Hypothalamus (tissue), 51 donors: ENCODE data around the gene ALCAM.

Experiments
- DNase-seq, 51 donors: peaks; one replicate each; lab custom pipeline; 2025; lab: John Stamatoyannopoulos, UW

Gene ALCAM

DNA sequence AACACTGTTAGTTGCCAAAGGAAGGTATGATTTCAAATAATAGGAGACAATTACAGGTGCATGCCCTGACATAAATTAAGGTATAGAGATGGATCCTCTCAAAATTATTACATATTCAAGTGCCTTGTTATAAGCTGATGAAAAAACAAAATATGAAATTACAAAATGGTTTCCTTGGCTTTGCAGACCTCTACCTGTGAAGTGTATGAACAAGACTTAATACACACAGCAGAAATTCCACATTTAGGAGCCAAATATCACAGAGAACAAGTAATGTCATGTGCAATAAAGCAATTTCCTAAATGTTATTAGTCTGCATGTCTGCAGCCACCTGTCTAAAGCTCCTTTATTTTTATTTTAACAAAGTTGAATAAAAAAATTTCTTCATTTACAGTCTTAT, 151.5 kb downstream of the ALCAM start:
- DNase-seq: no peak

GRCh38 chr3:105518806-105519418, 152.2 kb downstream of the ALCAM start:
- peak in 7 of 51 donors; percentile 4 to 82 (median 28) for DNase-seq

- DNase-seq: no peak
Observed at GRCh38 chr3:105521770-105522169, 155.1 kb downstream of the ALCAM start.

DNA sequence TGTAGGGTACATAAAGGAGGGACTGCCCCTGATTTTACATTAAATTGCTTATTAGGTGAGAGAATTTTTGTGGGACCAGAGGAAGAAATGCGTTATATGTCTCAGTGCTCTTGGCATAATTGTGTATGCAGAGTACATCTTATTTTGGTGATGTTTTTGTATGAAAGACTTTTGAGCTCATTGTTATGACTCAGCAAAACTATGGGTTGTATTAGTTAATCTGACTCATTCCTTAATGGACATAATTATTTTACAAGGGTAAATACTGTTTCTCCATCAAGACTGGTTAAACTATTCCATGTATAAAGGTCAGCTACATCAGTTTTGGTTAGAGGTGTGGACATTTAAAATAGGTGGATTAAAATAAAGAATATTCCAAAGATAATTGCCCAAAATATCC, 156.8 kb downstream of the ALCAM start:
- DNase-seq: no peak

- no peak for DNase-seq
Observed at GRCh38 chr3:105525531-105525930, 158.8 kb downstream of the ALCAM start.

GRCh38 chr3:105526360-105527111, 159.8 kb downstream of the ALCAM start:
- DNase-seq: peak in 12 of 51 donors; percentile 10 to 86 (median 26)

GRCh38 chr3:105527535-105527934, 160.8 kb downstream of the ALCAM start:
- no peak for DNase-seq

GRCh38 chr3:105527949-105528348, 161.2 kb downstream of the ALCAM start:
- DNase-seq: peak in 1 of 51 donors; percentile 26

- DNase-seq: no peak
Observed at GRCh38 chr3:105528955-105529354, 162.2 kb downstream of the ALCAM start.

DNA sequence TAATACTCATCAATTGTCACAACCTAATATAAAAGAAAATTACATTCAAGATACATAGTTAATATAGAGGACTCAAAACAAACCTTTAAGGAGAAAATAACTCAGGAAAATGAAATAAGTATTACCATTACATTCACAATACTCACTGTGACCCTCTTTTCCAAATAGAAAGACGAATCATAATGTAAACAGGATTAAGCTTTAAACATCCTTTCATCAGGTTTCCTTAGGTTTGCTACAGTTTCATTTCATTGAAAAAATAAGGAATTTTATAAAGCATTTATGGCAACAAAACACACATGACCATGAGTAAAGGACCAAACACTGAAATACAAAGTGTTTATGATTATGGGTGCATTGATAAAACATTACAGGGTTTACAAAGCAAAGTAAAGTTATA, 162.7 kb downstream of the ALCAM start:
- no peak for DNase-seq

- no peak for DNase-seq
Observed at GRCh38 chr3:105532251-105532650, 165.5 kb downstream of the ALCAM start.

- DNase-seq: no peak
Observed at GRCh38 chr3:105533960-105534359, 167.3 kb downstream of the ALCAM start.

DNA sequence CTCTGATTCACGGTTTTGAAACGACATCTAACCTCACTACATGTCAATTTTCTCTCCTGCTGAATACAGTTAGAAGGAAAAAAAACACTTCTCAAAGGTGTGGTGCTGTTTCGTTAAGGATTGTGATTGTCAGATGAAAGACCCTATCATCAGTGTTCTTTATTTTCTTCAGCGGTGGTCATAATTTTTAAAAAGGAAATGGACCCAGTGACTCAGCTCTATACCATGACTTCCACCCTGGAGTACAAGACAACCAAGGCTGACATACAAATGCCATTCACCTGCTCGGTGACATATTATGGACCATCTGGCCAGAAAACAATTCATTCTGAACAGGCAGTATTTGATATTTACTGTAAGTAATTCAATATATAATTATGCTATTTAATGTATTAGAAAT, 167.8 kb downstream of the ALCAM start:
- no peak for DNase-seq

DNA sequence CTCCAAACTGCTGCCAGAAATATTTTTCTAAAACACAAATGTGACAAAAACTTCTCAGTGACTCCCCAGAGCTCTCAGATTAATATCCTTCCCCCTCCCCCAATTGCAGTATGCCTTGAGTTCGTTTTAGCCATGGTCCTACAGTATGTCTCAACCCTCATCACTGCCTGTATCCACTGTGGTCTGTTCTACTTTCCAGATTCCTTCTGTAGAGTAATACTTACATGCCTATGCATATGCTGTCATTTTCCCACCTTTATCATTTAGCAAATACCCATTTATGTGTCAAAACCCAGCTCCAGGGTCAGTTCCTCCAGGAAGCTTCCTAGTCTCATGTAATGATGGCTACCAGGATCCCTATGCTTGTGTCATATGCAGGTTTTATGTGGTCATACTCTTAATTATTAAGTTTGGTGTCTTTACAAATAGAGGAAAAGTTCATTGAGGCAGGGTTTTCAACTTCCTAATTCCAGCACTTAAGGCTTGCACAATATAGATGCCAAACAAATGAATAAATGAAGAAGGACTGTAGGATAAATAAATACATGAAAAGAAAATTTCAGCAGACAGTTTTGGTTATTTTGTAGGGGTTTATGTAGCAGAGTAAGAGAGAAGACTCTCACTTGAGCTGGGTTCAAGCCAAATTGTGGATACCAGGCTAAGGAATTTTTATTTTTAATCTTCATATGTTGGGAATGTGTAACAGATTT, 170.8 kb downstream of the ALCAM start:
- no peak for DNase-seq

GRCh38 chr3:105538483-105538882, 171.8 kb downstream of the ALCAM start:
- DNase-seq: no peak

DNA sequence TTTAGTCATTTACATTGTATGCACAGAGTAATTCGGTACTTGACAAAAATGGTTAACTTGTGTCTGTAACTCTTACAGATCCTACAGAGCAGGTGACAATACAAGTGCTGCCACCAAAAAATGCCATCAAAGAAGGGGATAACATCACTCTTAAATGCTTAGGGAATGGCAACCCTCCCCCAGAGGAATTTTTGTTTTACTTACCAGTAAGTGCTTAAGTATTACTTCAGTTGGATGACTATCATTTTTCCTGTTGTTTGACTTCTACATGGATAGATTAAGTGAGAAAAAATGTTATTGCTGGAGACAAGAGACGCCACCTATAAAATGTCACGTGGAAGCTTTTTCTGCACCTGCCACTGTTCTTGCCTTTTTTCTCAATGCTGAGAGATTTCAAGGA, 173.2 kb downstream of the ALCAM start:
- DNase-seq: no peak

- no peak for DNase-seq
Observed at GRCh38 chr3:105542282-105543019, 175.7 kb downstream of the ALCAM start.

DNA sequence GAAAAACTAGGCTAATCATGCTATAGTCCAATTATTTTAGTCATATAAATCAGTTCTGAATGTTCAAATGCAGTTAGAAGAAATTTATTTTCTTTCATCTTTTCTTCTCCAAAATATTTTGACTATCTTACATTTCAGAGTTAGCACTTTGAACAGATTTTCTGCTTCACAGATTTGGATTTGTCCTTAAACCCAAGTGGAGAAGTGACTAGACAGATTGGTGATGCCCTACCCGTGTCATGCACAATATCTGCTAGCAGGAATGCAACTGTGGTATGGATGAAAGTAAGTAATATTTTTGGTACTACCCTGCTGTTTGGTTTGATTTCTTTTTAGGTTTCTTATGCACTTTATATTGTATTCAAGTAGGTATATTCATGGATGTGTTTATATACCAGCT, 178.3 kb downstream of the ALCAM start:
- DNase-seq: no peak

- no peak for DNase-seq
Observed at GRCh38 chr3:105553851-105554250, 187.1 kb downstream of the ALCAM start.

DNA sequence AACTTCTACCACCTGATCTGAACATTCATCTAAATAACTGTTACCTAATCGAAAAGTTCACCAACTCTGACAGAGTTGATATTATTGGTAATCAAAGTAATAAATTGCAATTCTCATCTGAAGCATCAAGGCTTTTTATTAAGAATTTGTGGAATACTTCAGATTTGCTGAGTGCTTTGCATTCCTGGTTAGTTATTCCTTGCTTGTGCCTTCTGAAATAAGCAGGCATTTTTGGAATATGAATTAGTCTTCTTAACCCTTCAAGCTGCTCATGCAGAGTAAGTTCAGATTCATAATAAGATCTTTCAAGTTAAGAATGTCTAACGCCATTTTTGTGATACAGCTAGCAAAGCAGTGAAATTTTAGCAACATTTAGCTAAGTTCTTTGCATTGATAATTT, 188.5 kb downstream of the ALCAM start:
- DNase-seq: no peak

GRCh38 chr3:105559856-105560255, 193.1 kb downstream of the ALCAM start:
- no peak for DNase-seq
